DMS153 treated with DMSO at 0.1 percent for 48 hours (cell line): ENCODE measurements around the gene SCUBE3.

Experiments
- DNase-seq: peaks from one replicate; lab custom pipeline; 2025; ENCODE audit not compliant: unreplicated experiment; lab: John Stamatoyannopoulos, UW

SCUBE3 gene

GRCh38 chr6:35265523-35265922, 51.8 kb downstream of the SCUBE3 start:
- DNase-seq, result no peak

- no peak for DNase-seq
Observed at GRCh38 chr6:35267446-35267845, 53.7 kb downstream of the SCUBE3 start.

GRCh38 chr6:35267897-35268296, 54.1 kb downstream of the SCUBE3 start:
- DNase-seq, result no peak

GRCh38 chr6:35272005-35272404, 58.2 kb downstream of the SCUBE3 start:
- DNase-seq, result no peak

GRCh38 chr6:35273822-35274559, 60.2 kb downstream of the SCUBE3 start:
- no peak for DNase-seq

GRCh38 chr6:35275744-35276260, 62.0 kb downstream of the SCUBE3 start:
- DNase-seq, result no peak

GRCh38 chr6:35278708-35279107, 65.0 kb downstream of the SCUBE3 start:
- DNase-seq, result no peak

- no peak for DNase-seq
Observed at GRCh38 chr6:35280903-35281302, 67.1 kb downstream of the SCUBE3 start.

GRCh38 chr6:35282472-35282871, 68.7 kb downstream of the SCUBE3 start:
- DNase-seq, result no peak

- DNase-seq, result no peak
Observed at GRCh38 chr6:35283361-35283760, 69.6 kb downstream of the SCUBE3 start.

- no peak for DNase-seq
Observed at GRCh38 chr6:35287671-35288396, 74.1 kb downstream of the SCUBE3 start.

- no peak for DNase-seq
Observed at GRCh38 chr6:35288834-35289233, 75.1 kb downstream of the SCUBE3 start.

- DNase-seq, result no peak
Observed at GRCh38 chr6:35291491-35291890, 77.7 kb downstream of the SCUBE3 start.

GRCh38 chr6:35292494-35292893, 78.7 kb downstream of the SCUBE3 start:
- DNase-seq, result no peak

- DNase-seq, result no peak
Observed at GRCh38 chr6:35293681-35294080, 79.9 kb downstream of the SCUBE3 start.

GRCh38 chr6:35294308-35294945, 80.7 kb downstream of the SCUBE3 start:
- peak; percentile 55 for DNase-seq

- DNase-seq, result no peak
Observed at GRCh38 chr6:35295036-35295435, 81.3 kb downstream of the SCUBE3 start.

GRCh38 chr6:35295521-35296315, 82.0 kb downstream of the SCUBE3 start:
- no peak for DNase-seq

- no peak for DNase-seq
Observed at GRCh38 chr6:35296931-35297600, 83.3 kb downstream of the SCUBE3 start.
